ENCODE measurements around the gene ABL1. TPM values are rescaled to one million over a fixed set of nuclear protein-coding genes. Genes with fewer than 3 reads are reported as not detected.

ABL1 gene
- total and polyA plus RNA-seq, 7 donors = 24.5 to 127 (median 69.6) TPM

GRCh38 chr9:130936285-130937117 is 101.4 kb downstream of the ABL1 start:
- no peaks in the 10 kb centered on the region for H3K9me3 ChIP-seq
- DNase-seq = no peak
- H3K4me1 ChIP-seq = peaks cover 0 to 61% (median 43%) of the 10 kb centered on the region in 4 donors
- TF ChIP-seq EP300 (IDR thresholded peaks at IDR 0.05) = no peak
- TF ChIP-seq CTCF (IDR thresholded peaks at IDR 0.05) = no peak
- TF ChIP-seq POLR2A (IDR thresholded peaks at IDR 0.05) = no peak
- no peak for TF ChIP-seq POLR2AphosphoS5 (IDR thresholded peaks at IDR 0.05)
- H3K27me3 ChIP-seq = peaks cover 33 to 85% (median 66%) of the 10 kb centered on the region in 3 donors
- intact Hi-C loops (cut with DNase I) = loop anchor here (5.0 kb wide), 1 partner anchor 169 kb away; no protein-coding TSS in a partner anchor
- no peak overlapping the region for H3K4me3 ChIP-seq
- no peaks in the 10 kb centered on the region for H3K36me3 ChIP-seq
- 22 to 46% methylated on average over 12 of the region's 12 CpGs for WGBS, 2 donors
- H3K27ac ChIP-seq = peak overlapping the region in 3 of 4 donors; percentile 27 to 63 (median 40)

Other genes starting within 250 kb of the ABL1 start
- gene PRDM12, start 170.7 kb upstream of the ABL1 start, total RNA-seq = not detected
- gene PRDM12, start 170.7 kb upstream of the ABL1 start, polyA plus RNA-seq = not detected
- 10 to 100 TPM in 3 of 4 donors, 1 to 10 TPM in 1; 8.6 to 19.3 (median 15.1) TPM for gene EXOSC2, start 141.5 kb upstream of the ABL1 start, total RNA-seq
- gene EXOSC2, start 141.5 kb upstream of the ABL1 start, polyA plus RNA-seq = 10 to 100 TPM in 1 of 3 donors, 1 to 10 TPM in 2; 6.6 to 24.1 (median 9.5) TPM
- gene QRFP, start 61.6 kb downstream of the ABL1 start, total RNA-seq = not detected
- under 1 TPM in 1 of 3 donors, not detected in 2; 0.20 TPM for gene QRFP, start 61.6 kb downstream of the ABL1 start, polyA plus RNA-seq
- gene FIBCD1, start 104.0 kb downstream of the ABL1 start, total RNA-seq = under 1 TPM in 1 of 4 donors, not detected in 3; 0.36 TPM
- gene FIBCD1, start 104.0 kb downstream of the ABL1 start, polyA plus RNA-seq = 10 to 100 TPM in 2 of 3 donors, 1 to 10 TPM in 1; 9.6 to 11.9 (median 11.6) TPM
- gene LAMC3, start 173.9 kb downstream of the ABL1 start, total RNA-seq = under 1 TPM in 3 of 4 donors, not detected in 1; under 0.01 to 0.55 (median 0.14) TPM
- 1 to 10 TPM in 1 of 3 donors, under 1 TPM in 1, not detected in 1; 0.46 to 1.4 TPM for gene LAMC3, start 173.9 kb downstream of the ABL1 start, polyA plus RNA-seq

Measured in sigmoid colon (tissue), 7 donors.